ENCODE measurements around the gene TSPAN15. TPM values are rescaled to one million over a fixed set of nuclear protein-coding genes. Genes with fewer than 3 reads are reported as not detected.

Gene TSPAN15
- total and polyA plus RNA-seq, 2 of the 4 experiments (the other 2 are of a cell fraction) = 0.48 TPM; not detected in 1

GRCh38 chr10:69495666-69496065, 44.4 kb downstream of the TSPAN15 start:
- no peaks in the 10 kb centered on the region for H3K4me1 ChIP-seq (ENCODE audit: control insufficient read depth, insufficient read depth, low read length)
- H3K9me1 ChIP-seq (ENCODE audit: insufficient read depth, low read length) = no peaks in the 10 kb centered on the region
- no peak overlapping the region for H4K5ac ChIP-seq (ENCODE audit: low read depth, low read length)
- no peaks in the 10 kb centered on the region for H3K79me1 ChIP-seq (ENCODE audit: low read depth in 1 of 2, low read length in 2 of 2)
- 80% methylated on average over 1 of the region's 3 CpGs; no CpG with 5 or more reads in 1 of the 2 experiments for WGBS, 2 experiments (ENCODE audit: extremely low coverage in 2 of 2, insufficient read length in 1 of 2)
- H3K56ac ChIP-seq (ENCODE audit: extremely low read depth, insufficient read depth, low read length) = no peak overlapping the region
- H3K23ac ChIP-seq (ENCODE audit: low read depth, low read length) = no peak overlapping the region
- DNase-seq (no peak), ATAC-seq (ENCODE audit: low read depth) (no peak)
- no peaks in the 10 kb centered on the region for H3K9me3 ChIP-seq (ENCODE audit: control insufficient read depth, insufficient read depth, low read length)
- H2BK120ac ChIP-seq (ENCODE audit: low read depth, low read length) = no peak overlapping the region
- no peak overlapping the region for H2AK9ac ChIP-seq (replicated peaks; ENCODE audit: low read depth, low read length, poor library complexity)
- H2BK5ac ChIP-seq (ENCODE audit: low read depth, low read length, poor library complexity, severe bottlenecking) = no peak overlapping the region
- no peak overlapping the region for H4K91ac ChIP-seq (ENCODE audit: insufficient read depth, low read depth, low read length)
- H3K27me3 ChIP-seq (ENCODE audit: control insufficient read depth, insufficient read depth, low read length) = peaks cover 62% of the 10 kb centered on the region
- no peak overlapping the region for H3K9ac ChIP-seq (ENCODE audit: low read depth, low read length)
- CTCF ChIA-PET = no interaction called here
- intact Hi-C loops (cut with micrococcal nuclease) = no loop called here
- POLR2A ChIA-PET (ENCODE audit: unreplicated experiment) = no interaction called here
- no peak overlapping the region for H3K4me2 ChIP-seq (ENCODE audit: low read depth, low read length)
- in situ Hi-C loops (cut with MboI; ENCODE audit: low sequenced_read_pairs) = no loop called here
- H2BK15ac ChIP-seq (ENCODE audit: low read depth, low read length) = no peak overlapping the region
- no peak overlapping the region for H4K8ac ChIP-seq (ENCODE audit: low read depth in 2 of 2, low read length in 2 of 2)
- TF ChIP-seq RCOR1 (IDR thresholded peaks at IDR 0.05; ENCODE audit: insufficient replicate concordance, low read length) (no peak), CHD1 (IDR thresholded peaks at IDR 0.05; ENCODE audit: low read depth, low read length) (no peak), BHLHE40 (IDR thresholded peaks at IDR 0.05; ENCODE audit: low read depth, low read length) (no peak), CEBPB (IDR thresholded peaks at IDR 0.05; ENCODE audit: low read depth, low read length) (no peak), POLR2A (IDR thresholded peaks at IDR 0.05; ENCODE audit: low read depth, low read length) (no peak), FOS (IDR thresholded peaks at IDR 0.05; ENCODE audit: low read depth, low read length) (no peak)
- TF ChIP-seq, protein P1, sequence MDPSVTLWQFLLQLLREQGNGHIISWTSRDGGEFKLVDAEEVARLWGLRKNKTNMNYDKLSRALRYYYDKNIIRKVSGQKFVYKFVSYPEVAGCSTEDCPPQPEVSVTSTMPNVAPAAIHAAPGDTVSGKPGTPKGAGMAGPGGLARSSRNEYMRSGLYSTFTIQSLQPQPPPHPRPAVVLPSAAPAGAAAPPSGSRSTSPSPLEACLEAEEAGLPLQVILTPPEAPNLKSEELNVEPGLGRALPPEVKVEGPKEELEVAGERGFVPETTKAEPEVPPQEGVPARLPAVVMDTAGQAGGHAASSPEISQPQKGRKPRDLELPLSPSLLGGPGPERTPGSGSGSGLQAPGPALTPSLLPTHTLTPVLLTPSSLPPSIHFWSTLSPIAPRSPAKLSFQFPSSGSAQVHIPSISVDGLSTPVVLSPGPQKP (IDR thresholded peaks at IDR 0.05; ENCODE audit: borderline replicate concordance, low read depth, low read length) = no peak
- H3K18ac ChIP-seq (ENCODE audit: low read depth, low read length) = no peak overlapping the region
- no peaks in the 10 kb centered on the region for H3K36me3 ChIP-seq (ENCODE audit: control insufficient read depth, insufficient read depth, low read length)
- H3K14ac ChIP-seq (replicated peaks; ENCODE audit: low read depth, low read length) = no peak overlapping the region
- H3K4ac ChIP-seq (ENCODE audit: low read depth, low read length) = no peak overlapping the region
- no TSS peak for BruUV-seq (replicated peaks)
- dilution Hi-C loops (cut with HindIII; ENCODE audit: low sequenced_read_pairs, unreplicated experiment) = no loop called here
- no peak overlapping the region for H2AFZ ChIP-seq (replicated peaks; ENCODE audit: low read length, poor library complexity)
- no peak overlapping the region for H2BK20ac ChIP-seq (ENCODE audit: low read depth, low read length)
- H3K4me3 ChIP-seq (ENCODE audit: insufficient read depth, low read depth, low read length) = no peak overlapping the region
- H2AK5ac ChIP-seq (ENCODE audit: low read depth, low read length) = no peak overlapping the region
- no peak overlapping the region for H3K27ac ChIP-seq (ENCODE audit: insufficient read depth, low read length)
- no peaks in the 10 kb centered on the region for H4K20me1 ChIP-seq (ENCODE audit: insufficient read depth, low read length)
